ENCODE results near the gene SEMA7A. TPM values are rescaled to one million over a fixed set of nuclear protein-coding genes. Genes with fewer than 3 reads are reported as not detected.

The SEMA7A gene
- total and polyA plus RNA-seq, 2 of the 4 experiments (the other 2 are of a cell fraction): 30.5 to 87.3 TPM

GRCh38 chr15:74402337-74402841 is 31.4 kb downstream of the SEMA7A start:
- intact Hi-C loops (cut with micrococcal nuclease): no loop called here
- WGBS, 2 experiments (ENCODE audit: extremely low coverage in 2 of 2, insufficient read length in 1 of 2): no CpG with 5 or more reads among the region's 5 CpGs
- H3K4me1 ChIP-seq (ENCODE audit: control insufficient read depth, insufficient read depth, low read length): peaks cover 33% of the 10 kb centered on the region

More at GRCh38 chr15:74402337-74402841, 31.4 kb downstream of the SEMA7A start:
- Histone ChIP-seq H3K9me1 (ENCODE audit: insufficient read depth, low read length) (peaks cover 47% of the 10 kb centered on the region), H4K5ac (ENCODE audit: low read depth, low read length) (no peak overlapping the region), H3K4me3 (ENCODE audit: insufficient read depth, low read depth, low read length) (no peak overlapping the region), H3K4ac (ENCODE audit: low read depth, low read length) (peak overlapping the region; percentile 45; the same call in 1 of the 2 replicates), H2AK5ac (ENCODE audit: low read depth, low read length) (peak overlapping the region; percentile 74; the same call in 1 of the 2 replicates), H3K9ac (ENCODE audit: low read depth, low read length) (no peak overlapping the region), H3K27me3 (ENCODE audit: control insufficient read depth, insufficient read depth, low read length) (no peaks in the 10 kb centered on the region), H3K4me2 (ENCODE audit: low read depth, low read length) (no peak overlapping the region), H3K9me3 (ENCODE audit: control insufficient read depth, insufficient read depth, low read length) (no peaks in the 10 kb centered on the region), H3K79me1 (ENCODE audit: low read depth in 1 of 2, low read length in 2 of 2) (peaks cover 0 to 36% of the 10 kb centered on the region in 2 experiments; a peak in 3 of 4 replicates), H3K27ac (ENCODE audit: insufficient read depth, low read length) (no peak overlapping the region), H4K8ac (ENCODE audit: low read depth in 2 of 2, low read length in 2 of 2) (no peak overlapping the region), H4K20me1 (ENCODE audit: insufficient read depth, low read length) (no peaks in the 10 kb centered on the region), H3K56ac (ENCODE audit: extremely low read depth, insufficient read depth, low read length) (no peak overlapping the region), H3K14ac (replicated peaks; ENCODE audit: low read depth, low read length) (no peak overlapping the region), H3K23ac (ENCODE audit: low read depth, low read length) (no peak overlapping the region), H4K91ac (ENCODE audit: insufficient read depth, low read depth, low read length) (no peak overlapping the region), H2BK20ac (ENCODE audit: low read depth, low read length) (no peak overlapping the region), H2BK120ac (ENCODE audit: low read depth, low read length) (peak overlapping the region; percentile 38; the same call in 1 of the 2 replicates), H2AFZ (replicated peaks; ENCODE audit: low read length, poor library complexity) (peak overlapping the region; percentile 5), H3K36me3 (ENCODE audit: control insufficient read depth, insufficient read depth, low read length) (no peaks in the 10 kb centered on the region), H3K18ac (ENCODE audit: low read depth, low read length) (no peak overlapping the region), H2AK9ac (replicated peaks; ENCODE audit: low read depth, low read length, poor library complexity) (peak overlapping the region; percentile 18), H2BK5ac (ENCODE audit: low read depth, low read length, poor library complexity, severe bottlenecking) (no peak overlapping the region), H2BK15ac (ENCODE audit: low read depth, low read length) (no peak overlapping the region)
- no TSS peak for BruUV-seq (replicated peaks)
- CTCF ChIA-PET: no interaction called here
- dilution Hi-C loops (cut with HindIII; ENCODE audit: low sequenced_read_pairs, unreplicated experiment): no loop called here
- in situ Hi-C loops (cut with MboI; ENCODE audit: low sequenced_read_pairs): no loop called here
- DNase-seq: no peak
- TF ChIP-seq NFE2L2 (IDR thresholded peaks at IDR 0.05; ENCODE audit: low read depth, low read length): no peak
- no peak for TF ChIP-seq CTCF (conservative IDR thresholded peaks at IDR 0.05; ENCODE audit: low read depth, low read length)
- no peak for TF ChIP-seq CHD1 (IDR thresholded peaks at IDR 0.05; ENCODE audit: low read depth, low read length)
- ATAC-seq (ENCODE audit: low read depth): no peak
- POLR2A ChIA-PET (ENCODE audit: unreplicated experiment): no interaction called here
